ENCODE data around the gene DIS3L2. TPM values are rescaled to one million over a fixed set of nuclear protein-coding genes. Genes with fewer than 3 reads are reported as not detected.
"Not testable (repeated sequence)": the region's sequence is repeated elsewhere in the genome, so short reads cannot be mapped to it uniquely, and the experiment has no call there.

DIS3L2 gene
- total and polyA plus RNA-seq, 2 donors: 16.3 to 21.6 TPM

DNA sequence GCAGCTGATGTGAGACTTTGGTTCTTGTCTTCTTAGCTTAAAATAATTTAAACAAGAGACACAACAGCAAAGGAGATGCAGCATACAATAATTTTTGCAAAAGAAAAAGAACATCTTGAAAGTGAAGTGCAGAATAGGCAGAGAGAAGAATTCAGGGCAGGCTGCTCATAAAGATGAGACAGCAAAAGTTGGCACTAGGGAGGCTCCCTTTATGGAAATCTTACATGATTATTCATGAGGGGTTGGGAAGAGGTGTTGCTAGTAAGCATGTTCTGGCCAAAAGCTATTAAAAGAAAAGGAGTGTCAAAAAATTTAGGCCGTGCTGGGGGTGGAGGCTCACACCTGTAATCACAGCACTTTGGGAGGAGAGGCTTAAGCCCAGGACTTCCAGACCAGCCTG lies 412.8 kb downstream of the DIS3L2 start:
- H3K4me3 ChIP-seq (ENCODE audit: low read length in 2 of 2): no peak overlapping the region
- DNase-seq (ENCODE audit: low read depth in 6 of 9, low spot score in 9 of 9): no peak
- peaks cover 0 to 8% of the 10 kb centered on the region in 2 donors for H3K27me3 ChIP-seq (ENCODE audit: control insufficient read depth in 2 of 2, insufficient read depth in 1 of 2, low read length in 1 of 2)
- peaks cover 0 to 5% of the 10 kb centered on the region in 2 donors for H3K4me1 ChIP-seq (ENCODE audit: control insufficient read depth in 2 of 2, insufficient read depth in 2 of 2, low read length in 2 of 2)
- H3K36me3 ChIP-seq (ENCODE audit: control insufficient read depth in 2 of 2, insufficient read depth in 2 of 2, low read length in 1 of 2): no peaks in the 10 kb centered on the region
- WGBS: 93% methylated on average over 1 of the region's 1 CpG
- no peak overlapping the region for H3K27ac ChIP-seq (ENCODE audit: low read depth in 1 of 2, low read length in 1 of 2)
- H3K9me3 ChIP-seq (ENCODE audit: control insufficient read depth in 2 of 2, insufficient read depth in 1 of 2, low read length in 1 of 2): no peaks in the 10 kb centered on the region

DNA sequence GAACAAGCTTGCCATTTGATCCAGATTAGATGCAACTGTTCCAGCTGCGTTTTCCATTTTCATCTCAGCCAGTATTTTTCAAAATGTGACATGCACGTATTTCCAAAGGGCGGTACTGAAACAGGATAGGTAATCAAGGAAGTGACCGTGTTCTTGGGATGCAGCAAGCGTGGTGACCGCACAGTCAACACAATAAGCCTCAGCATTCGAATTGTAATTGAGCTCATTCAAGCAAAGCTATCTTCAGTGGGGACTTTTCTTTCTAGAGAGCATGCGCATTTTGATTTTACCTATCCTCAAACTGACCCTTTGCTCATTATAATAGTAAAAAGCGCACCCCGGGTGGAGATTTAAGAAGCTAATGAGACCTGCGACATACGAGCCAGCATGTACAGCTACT lies 413.7 kb downstream of the DIS3L2 start:
- Histone ChIP-seq H3K4me1 (ENCODE audit: control insufficient read depth in 2 of 2, insufficient read depth in 2 of 2, low read length in 2 of 2) (no peaks in the 10 kb centered on the region), H3K27me3 (ENCODE audit: control insufficient read depth in 2 of 2, insufficient read depth in 1 of 2, low read length in 1 of 2) (peaks cover 0 to 14% of the 10 kb centered on the region in 2 donors), H3K9me3 (ENCODE audit: control insufficient read depth in 2 of 2, insufficient read depth in 1 of 2, low read length in 1 of 2) (no peaks in the 10 kb centered on the region), H3K27ac (ENCODE audit: low read depth in 1 of 2, low read length in 1 of 2) (no peak overlapping the region), H3K4me3 (ENCODE audit: low read length in 2 of 2) (no peak overlapping the region), H3K36me3 (ENCODE audit: control insufficient read depth in 2 of 2, insufficient read depth in 2 of 2, low read length in 1 of 2) (no peaks in the 10 kb centered on the region)
- 93% methylated on average over 12 of the region's 12 CpGs for WGBS
- no peak for DNase-seq (ENCODE audit: low read depth in 6 of 9, low spot score in 9 of 9)

DNA sequence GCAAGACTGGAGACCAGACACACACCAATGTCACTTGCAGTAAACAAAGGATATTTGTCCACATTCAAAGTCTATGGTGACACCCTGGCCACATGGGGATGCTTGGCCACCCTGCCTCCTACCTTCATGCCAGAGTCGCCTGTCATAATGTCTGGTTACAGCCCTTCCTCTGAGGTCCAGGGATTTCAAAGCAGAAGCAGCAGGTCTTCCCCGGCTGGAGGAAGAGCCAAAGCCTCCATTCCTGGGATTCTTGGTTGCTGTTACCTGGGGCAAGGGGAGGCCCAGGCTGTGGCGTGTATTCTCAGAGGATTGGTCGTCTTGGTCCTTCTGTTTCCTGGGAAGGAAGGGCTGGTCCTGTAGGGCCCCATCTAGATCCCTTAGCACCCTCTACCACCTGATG lies 414.7 kb downstream of the DIS3L2 start:
- 93% methylated on average over 4 of the region's 4 CpGs for WGBS
- H3K4me1 ChIP-seq (ENCODE audit: control insufficient read depth in 2 of 2, insufficient read depth in 2 of 2, low read length in 2 of 2): no peaks in the 10 kb centered on the region

DNA sequence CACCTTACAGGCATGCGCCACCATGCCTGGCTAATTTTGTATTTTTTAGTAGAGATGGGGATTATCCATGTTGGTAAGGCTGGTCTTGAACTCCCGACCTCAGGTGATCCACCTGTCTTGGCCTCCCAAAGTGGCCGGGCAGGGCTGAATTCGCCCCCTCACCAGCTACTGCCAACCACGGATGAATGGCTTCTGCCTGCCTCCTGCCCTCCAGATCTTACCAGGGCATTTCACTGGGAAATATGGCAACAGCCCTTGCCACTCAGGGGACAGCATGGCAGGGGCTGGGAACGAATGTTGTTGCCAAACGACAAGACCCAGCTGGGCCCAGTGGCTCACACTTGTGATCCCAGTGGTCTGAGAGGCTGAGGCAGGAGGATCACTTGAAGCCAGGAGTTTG lies 415.2 kb downstream of the DIS3L2 start:
- Histone ChIP-seq H3K27me3 (ENCODE audit: control insufficient read depth in 2 of 2, insufficient read depth in 1 of 2, low read length in 1 of 2) (peaks cover 0 to 23% of the 10 kb centered on the region in 2 donors), H3K27ac (ENCODE audit: low read depth in 1 of 2, low read length in 1 of 2) (no peak overlapping the region), H3K9me3 (ENCODE audit: control insufficient read depth in 2 of 2, insufficient read depth in 1 of 2, low read length in 1 of 2) (no peaks in the 10 kb centered on the region), H3K4me1 (ENCODE audit: control insufficient read depth in 2 of 2, insufficient read depth in 2 of 2, low read length in 2 of 2) (no peaks in the 10 kb centered on the region), H3K4me3 (ENCODE audit: low read length in 2 of 2) (no peak overlapping the region), H3K36me3 (ENCODE audit: control insufficient read depth in 2 of 2, insufficient read depth in 2 of 2, low read length in 1 of 2) (no peaks in the 10 kb centered on the region)
- DNase-seq (ENCODE audit: low read depth in 6 of 9, low spot score in 9 of 9): no peak
- 92% methylated on average over 7 of the region's 7 CpGs for WGBS

More for the DNA sequence above, 414.7 kb downstream of the DIS3L2 start:
- no peak overlapping the region for H3K4me3 ChIP-seq (ENCODE audit: low read length in 2 of 2)
- H3K27ac ChIP-seq (ENCODE audit: low read depth in 1 of 2, low read length in 1 of 2): no peak overlapping the region
- H3K36me3 ChIP-seq (ENCODE audit: control insufficient read depth in 2 of 2, insufficient read depth in 2 of 2, low read length in 1 of 2): no peaks in the 10 kb centered on the region
- DNase-seq (ENCODE audit: low read depth in 6 of 9, low spot score in 9 of 9): no peak
- H3K27me3 ChIP-seq (ENCODE audit: control insufficient read depth in 2 of 2, insufficient read depth in 1 of 2, low read length in 1 of 2): peaks cover 0 to 19% of the 10 kb centered on the region in 2 donors
- no peaks in the 10 kb centered on the region for H3K9me3 ChIP-seq (ENCODE audit: control insufficient read depth in 2 of 2, insufficient read depth in 1 of 2, low read length in 1 of 2)

DNA sequence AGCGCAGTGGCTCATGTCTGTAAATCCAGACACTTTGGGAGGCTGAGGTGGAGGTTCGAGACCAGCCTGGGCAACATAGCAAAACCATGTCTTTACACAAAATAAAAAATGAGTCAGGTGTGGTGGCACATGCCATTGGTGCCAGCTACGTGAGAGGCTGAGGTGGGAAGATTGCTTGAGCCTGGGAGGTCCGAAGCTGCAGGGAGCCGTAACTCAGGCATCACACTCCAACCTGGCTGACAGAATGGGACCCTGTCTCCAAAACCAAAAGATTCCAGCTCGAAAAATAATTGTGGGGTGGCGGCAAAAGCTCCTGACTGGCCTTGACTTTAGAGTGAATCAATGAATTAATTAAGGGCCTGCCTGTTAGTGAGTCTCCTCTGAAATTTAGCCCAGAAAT lies 415.8 kb downstream of the DIS3L2 start:
- H3K4me1 ChIP-seq (ENCODE audit: control insufficient read depth in 2 of 2, insufficient read depth in 2 of 2, low read length in 2 of 2): no peaks in the 10 kb centered on the region
- H3K4me3 ChIP-seq (ENCODE audit: low read length in 2 of 2): no peak overlapping the region
- peaks cover 0 to 29% of the 10 kb centered on the region in 2 donors for H3K27me3 ChIP-seq (ENCODE audit: control insufficient read depth in 2 of 2, insufficient read depth in 1 of 2, low read length in 1 of 2)
- H3K36me3 ChIP-seq (ENCODE audit: control insufficient read depth in 2 of 2, insufficient read depth in 2 of 2, low read length in 1 of 2): no peaks in the 10 kb centered on the region
- 96% methylated on average over 7 of the region's 7 CpGs for WGBS
- H3K9me3 ChIP-seq (ENCODE audit: control insufficient read depth in 2 of 2, insufficient read depth in 1 of 2, low read length in 1 of 2): no peaks in the 10 kb centered on the region
- H3K27ac ChIP-seq (ENCODE audit: low read depth in 1 of 2, low read length in 1 of 2): no peak overlapping the region
- DNase-seq (ENCODE audit: low read depth in 6 of 9, low spot score in 9 of 9): no peak

DNA sequence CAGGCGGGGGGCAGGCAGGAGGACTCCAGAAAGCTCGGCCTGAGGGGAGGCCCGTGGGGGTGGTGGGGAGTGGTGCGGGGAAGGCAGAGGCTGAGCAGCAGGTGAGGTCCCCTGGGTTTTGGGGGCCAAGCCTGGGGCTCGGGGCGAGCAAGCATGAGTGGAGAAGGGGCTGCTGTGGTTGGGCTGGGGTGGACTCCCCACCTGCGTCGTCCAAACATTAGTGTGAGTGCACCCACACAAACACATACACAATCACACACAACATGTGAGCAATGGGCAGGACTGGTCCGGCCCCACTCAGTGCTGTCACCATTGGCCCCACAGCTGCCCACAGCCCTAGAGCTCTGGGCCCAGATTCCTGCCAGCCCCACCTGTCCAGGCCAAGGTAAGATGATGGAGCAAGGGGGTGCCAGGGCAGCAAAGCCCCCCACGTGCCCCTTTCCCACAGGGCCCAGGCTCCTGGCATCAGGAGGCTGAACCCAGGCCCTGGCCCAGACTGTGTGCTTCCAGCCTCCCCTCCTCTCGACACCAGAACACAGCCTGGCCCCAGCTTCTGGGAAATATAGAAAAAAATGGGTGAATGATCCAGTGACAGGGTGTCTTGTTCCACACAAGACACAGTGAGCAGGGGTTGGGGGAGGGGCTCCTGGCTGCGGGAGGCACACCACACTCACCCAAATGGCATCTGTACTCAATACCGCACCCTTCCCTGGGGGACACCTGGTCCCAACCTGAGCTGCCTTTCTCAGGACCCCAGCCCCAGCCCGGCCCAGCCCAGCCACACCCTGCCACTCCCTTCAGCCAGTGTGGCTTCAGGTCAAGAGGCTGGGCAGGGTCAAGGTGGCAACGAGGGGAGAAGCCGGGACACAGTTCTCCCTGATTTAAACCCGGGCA lies 416.6 kb downstream of the DIS3L2 start:
- no peaks in the 10 kb centered on the region for H3K36me3 ChIP-seq (ENCODE audit: control insufficient read depth in 2 of 2, insufficient read depth in 2 of 2, low read length in 1 of 2)
- no peak for DNase-seq (ENCODE audit: low read depth in 6 of 9, low spot score in 9 of 9)

DNA sequence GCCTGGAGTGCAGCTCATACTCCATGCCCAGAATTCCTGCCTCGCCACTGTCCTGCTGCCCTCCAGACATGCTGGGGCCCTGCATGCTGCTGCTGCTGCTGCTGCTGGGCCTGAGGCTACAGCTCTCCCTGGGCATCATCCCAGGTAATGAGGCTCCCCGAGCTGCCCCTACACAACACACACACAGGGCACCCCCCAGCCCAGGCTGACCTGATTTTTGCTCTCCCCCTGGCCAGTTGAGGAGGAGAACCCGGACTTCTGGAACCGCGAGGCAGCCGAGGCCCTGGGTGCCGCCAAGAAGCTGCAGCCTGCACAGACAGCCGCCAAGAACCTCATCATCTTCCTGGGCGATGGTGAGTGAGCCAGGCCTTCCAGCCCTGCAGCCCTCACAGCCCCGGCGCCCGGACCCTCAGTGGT lies 417.2 kb downstream of the DIS3L2 start, which contains the start of gene ALPP:
ALPP (plus strand) TSS at position 17 of the 417 bp plus-strand sequence; CDS start at position 69, 52 bp downstream.
- not testable (repeated sequence) for H3K4me3 ChIP-seq (ENCODE audit: low read length in 2 of 2); H3K4me1 ChIP-seq (ENCODE audit: control insufficient read depth in 2 of 2, insufficient read depth in 2 of 2, low read length in 2 of 2); DNase-seq (ENCODE audit: low read depth in 6 of 9, low spot score in 9 of 9); H3K36me3 ChIP-seq (ENCODE audit: control insufficient read depth in 2 of 2, insufficient read depth in 2 of 2, low read length in 1 of 2); H3K27ac ChIP-seq (ENCODE audit: low read depth in 1 of 2, low read length in 1 of 2); H3K9me3 ChIP-seq (ENCODE audit: control insufficient read depth in 2 of 2, insufficient read depth in 1 of 2, low read length in 1 of 2)
- H3K27me3 ChIP-seq (ENCODE audit: control insufficient read depth in 2 of 2, insufficient read depth in 1 of 2, low read length in 1 of 2): peaks cover 0 to 43% of the 10 kb centered on the region in 2 donors
- 98% methylated on average over 12 of the region's 12 CpGs for WGBS

More for the DNA sequence above, 416.6 kb downstream of the DIS3L2 start:
- no peak overlapping the region for H3K27ac ChIP-seq (ENCODE audit: low read depth in 1 of 2, low read length in 1 of 2)
- H3K9me3 ChIP-seq (ENCODE audit: control insufficient read depth in 2 of 2, insufficient read depth in 1 of 2, low read length in 1 of 2): no peaks in the 10 kb centered on the region
- WGBS: 95% methylated on average over 17 of the region's 17 CpGs
- H3K4me3 ChIP-seq (ENCODE audit: low read length in 2 of 2): no peak overlapping the region
- H3K27me3 ChIP-seq (ENCODE audit: control insufficient read depth in 2 of 2, insufficient read depth in 1 of 2, low read length in 1 of 2): peaks cover 0 to 37% of the 10 kb centered on the region in 2 donors
- H3K4me1 ChIP-seq (ENCODE audit: control insufficient read depth in 2 of 2, insufficient read depth in 2 of 2, low read length in 2 of 2): no peaks in the 10 kb centered on the region

DNA sequence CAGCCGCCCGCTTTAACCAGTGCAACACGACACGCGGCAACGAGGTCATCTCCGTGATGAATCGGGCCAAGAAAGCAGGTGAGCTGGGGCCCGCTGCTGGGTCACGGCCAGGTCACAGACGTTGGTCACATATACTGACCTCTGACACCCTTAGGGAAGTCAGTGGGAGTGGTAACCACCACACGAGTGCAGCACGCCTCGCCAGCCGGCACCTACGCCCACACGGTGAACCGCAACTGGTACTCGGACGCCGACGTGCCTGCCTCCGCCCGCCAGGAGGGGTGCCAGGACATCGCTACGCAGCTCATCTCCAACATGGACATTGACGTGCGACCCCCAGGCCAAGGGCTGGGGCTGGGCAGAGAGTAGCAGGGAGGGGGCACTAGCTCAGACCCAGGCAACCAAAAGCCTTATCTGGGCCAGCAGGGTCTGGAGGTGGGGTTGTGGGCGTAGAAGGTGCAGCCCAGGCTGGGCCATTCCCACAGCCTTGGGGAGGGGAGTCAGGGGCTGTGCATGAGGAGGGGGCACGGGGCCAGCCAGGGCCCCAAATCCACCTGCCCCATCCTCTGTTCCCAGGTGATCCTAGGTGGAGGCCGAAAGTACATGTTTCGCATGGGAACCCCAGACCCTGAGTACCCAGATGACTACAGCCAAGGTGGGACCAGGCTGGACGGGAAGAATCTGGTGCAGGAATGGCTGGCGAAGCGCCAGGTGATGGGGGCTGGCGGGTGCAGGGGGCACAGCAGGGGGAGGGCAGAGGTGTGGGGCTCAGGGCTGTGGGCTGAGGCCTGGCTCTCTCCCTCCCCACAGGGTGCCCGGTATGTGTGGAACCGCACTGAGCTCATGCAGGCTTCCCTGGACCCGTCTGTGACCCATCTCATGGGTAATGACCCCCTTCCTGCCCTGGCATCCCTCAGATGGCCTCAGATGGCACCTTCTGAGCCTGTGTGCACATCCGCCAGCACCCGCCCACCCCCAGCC lies 418.4 kb downstream of the DIS3L2 start:
- DNase-seq (ENCODE audit: low read depth in 6 of 9, low spot score in 9 of 9): not testable (repeated sequence)

More for the DNA sequence above, 418.4 kb downstream of the DIS3L2 start:
- peaks cover 0 to 55% of the 10 kb centered on the region in 2 donors for H3K27me3 ChIP-seq (ENCODE audit: control insufficient read depth in 2 of 2, insufficient read depth in 1 of 2, low read length in 1 of 2)
- not testable (repeated sequence) for H3K4me3 ChIP-seq (ENCODE audit: low read length in 2 of 2); H3K9me3 ChIP-seq (ENCODE audit: control insufficient read depth in 2 of 2, insufficient read depth in 1 of 2, low read length in 1 of 2); H3K27ac ChIP-seq (ENCODE audit: low read depth in 1 of 2, low read length in 1 of 2); H3K36me3 ChIP-seq (ENCODE audit: control insufficient read depth in 2 of 2, insufficient read depth in 2 of 2, low read length in 1 of 2); H3K4me1 ChIP-seq (ENCODE audit: control insufficient read depth in 2 of 2, insufficient read depth in 2 of 2, low read length in 2 of 2)
- WGBS: 92% methylated on average over 41 of the region's 41 CpGs
